Activated T-cell treated with anti-CD3 and anti-CD28 coated beads, Interleukin-2, amount 50 U/mL, for 4 hours (primary cell): ENCODE results near the gene ATP9B. TPM values are rescaled to one million over a fixed set of nuclear protein-coding genes. Genes with fewer than 3 reads are reported as not detected.
"Not testable (repeated sequence)": the region's sequence is repeated elsewhere in the genome, so short reads cannot be mapped to it uniquely, and the experiment has no call there.

Experiments used
- ATAC-seq, 2 donors: fragments of 200-7000 bp; cut with Tn5 transposase; one replicate each; pipeline ENCODE4 v1.10.0; 2021
- DNase-seq: peaks from one replicate; pipeline ENCODE4 v3.0.0-alpha.2; 2020
- H3K27me3 Mint-ChIP-seq: one replicate; pipeline ENCODE4 v1.8.0; 2021; ENCODE audit warnings: low read depth, mixed read lengths
- H3K36me3 Mint-ChIP-seq: one replicate; pipeline ENCODE4 v1.8.0; 2022; ENCODE audit warnings: mixed read lengths; ENCODE audit not compliant: insufficient read depth
- H3K4me1 Mint-ChIP-seq: one replicate; pipeline ENCODE4 v1.8.0; 2021; ENCODE audit warnings: low read depth, mixed read lengths
- H3K4me3 Mint-ChIP-seq: one replicate; pipeline ENCODE4 v1.8.0; 2021; ENCODE audit warnings: mild to moderate bottlenecking, moderate library complexity, mixed read lengths
- H3K9me3 Mint-ChIP-seq: one replicate; pipeline ENCODE4 v1.8.0; 2021; ENCODE audit warnings: mixed read lengths
- total RNA-seq, 3 donors: library from RNA; stranded (reverse); gene quantifications; one replicate each; pipeline ENCODE4 v1.2.1, GENCODE V29; 2021

The ATP9B gene
- total RNA-seq, 3 donors from 2014 or later, result 16.3 to 21.6 (median 20.2) TPM

DNA sequence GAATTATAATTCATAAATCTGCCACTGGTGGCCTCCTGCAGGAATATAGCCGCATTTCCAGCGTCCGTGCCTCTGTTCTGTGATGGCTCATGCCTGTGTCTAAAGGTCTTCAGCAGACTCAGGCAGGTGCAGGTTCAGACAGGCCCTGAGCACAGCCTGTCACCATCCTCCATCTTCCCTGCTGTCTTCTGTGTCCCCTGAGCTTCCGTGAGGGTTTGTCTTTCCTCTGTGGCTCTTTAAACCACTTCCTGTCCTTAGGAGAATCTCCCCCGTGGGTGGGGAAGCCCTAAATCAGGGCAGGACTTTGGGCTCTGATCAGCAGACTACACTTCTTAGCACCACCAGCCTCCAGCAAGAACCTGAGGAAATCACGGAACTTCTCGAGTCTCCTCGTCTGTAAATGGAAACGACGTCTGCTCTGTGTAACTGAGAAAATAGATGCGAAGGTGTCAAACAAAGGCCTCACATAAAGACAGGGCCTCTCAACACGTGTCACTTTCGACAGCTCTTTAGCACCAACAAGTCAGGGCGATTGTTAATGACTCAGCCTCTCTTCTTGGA lies 302.4 kb downstream of the ATP9B start:
- no peak for DNase-seq
- H3K4me1 Mint-ChIP-seq, result peaks cover 35% of the 10 kb centered on the region
- H3K4me3 Mint-ChIP-seq, result no peak overlapping the region
- peak; percentile 38 to 40 for ATAC-seq
- peaks cover 6% of the 10 kb centered on the region for H3K36me3 Mint-ChIP-seq
- H3K9me3 Mint-ChIP-seq, result no peaks in the 10 kb centered on the region
- no peaks in the 10 kb centered on the region for H3K27me3 Mint-ChIP-seq

DNA sequence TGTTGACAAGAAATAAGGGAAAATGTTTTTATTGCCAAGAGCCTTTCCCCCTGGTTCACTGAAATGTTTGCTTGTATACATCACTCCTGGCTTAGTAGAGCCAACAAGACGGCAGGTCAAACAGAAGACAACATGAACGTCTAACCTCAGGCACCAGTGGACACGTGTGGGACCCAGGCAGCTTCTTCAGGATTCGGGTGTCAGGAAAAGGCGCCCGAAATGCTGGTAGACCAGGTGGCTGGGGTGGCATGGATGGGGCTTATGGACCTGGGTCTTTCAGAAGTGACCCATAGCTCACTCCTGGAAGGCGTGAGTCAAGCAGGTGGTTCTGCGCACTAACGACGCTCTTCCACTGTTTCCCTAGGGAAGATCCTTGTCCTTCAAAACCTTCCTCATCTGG lies 303.3 kb downstream of the ATP9B start:
- no peak overlapping the region for H3K4me3 Mint-ChIP-seq
- no peaks in the 10 kb centered on the region for H3K27me3 Mint-ChIP-seq
- peaks cover 33% of the 10 kb centered on the region for H3K4me1 Mint-ChIP-seq
- H3K36me3 Mint-ChIP-seq, result peaks cover 6% of the 10 kb centered on the region
- ATAC-seq, result no peak
- no peak for DNase-seq
- H3K9me3 Mint-ChIP-seq, result no peaks in the 10 kb centered on the region

DNA sequence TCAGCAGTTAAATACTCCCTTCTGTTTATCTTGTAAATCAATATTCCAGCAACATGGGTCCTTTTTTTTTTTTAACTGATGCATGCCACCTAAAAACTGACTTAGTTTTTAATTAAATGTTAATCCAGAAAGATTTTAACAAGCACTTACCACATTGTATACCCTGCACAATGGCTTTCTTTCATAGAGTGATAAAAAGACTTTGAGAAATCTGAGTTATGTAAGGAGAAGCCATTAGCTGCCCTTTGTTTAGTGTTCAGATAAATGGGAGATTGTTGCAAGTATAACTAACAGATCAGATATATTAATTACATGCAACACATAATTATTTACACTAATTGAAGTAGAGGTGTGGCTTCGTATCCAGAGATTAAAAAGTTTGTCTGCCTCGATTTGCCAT lies 303.8 kb downstream of the ATP9B start:
- ATAC-seq (no peak), DNase-seq (no peak)
- Mint-ChIP-seq H3K36me3 (peaks cover 6% of the 10 kb centered on the region), H3K27me3 (no peaks in the 10 kb centered on the region), H3K9me3 (no peaks in the 10 kb centered on the region), H3K4me1 (peaks cover 28% of the 10 kb centered on the region), H3K4me3 (no peak overlapping the region)

- peaks cover 9% of the 10 kb centered on the region for H3K36me3 Mint-ChIP-seq
- peaks cover 21% of the 10 kb centered on the region for H3K4me1 Mint-ChIP-seq
- DNase-seq (no peak), ATAC-seq (no peak)
- H3K27me3 Mint-ChIP-seq, result no peaks in the 10 kb centered on the region
- no peaks in the 10 kb centered on the region for H3K9me3 Mint-ChIP-seq
- H3K4me3 Mint-ChIP-seq, result no peak overlapping the region
Observed at GRCh38 chr18:79373736-79374135, 304.5 kb downstream of the ATP9B start.

DNA sequence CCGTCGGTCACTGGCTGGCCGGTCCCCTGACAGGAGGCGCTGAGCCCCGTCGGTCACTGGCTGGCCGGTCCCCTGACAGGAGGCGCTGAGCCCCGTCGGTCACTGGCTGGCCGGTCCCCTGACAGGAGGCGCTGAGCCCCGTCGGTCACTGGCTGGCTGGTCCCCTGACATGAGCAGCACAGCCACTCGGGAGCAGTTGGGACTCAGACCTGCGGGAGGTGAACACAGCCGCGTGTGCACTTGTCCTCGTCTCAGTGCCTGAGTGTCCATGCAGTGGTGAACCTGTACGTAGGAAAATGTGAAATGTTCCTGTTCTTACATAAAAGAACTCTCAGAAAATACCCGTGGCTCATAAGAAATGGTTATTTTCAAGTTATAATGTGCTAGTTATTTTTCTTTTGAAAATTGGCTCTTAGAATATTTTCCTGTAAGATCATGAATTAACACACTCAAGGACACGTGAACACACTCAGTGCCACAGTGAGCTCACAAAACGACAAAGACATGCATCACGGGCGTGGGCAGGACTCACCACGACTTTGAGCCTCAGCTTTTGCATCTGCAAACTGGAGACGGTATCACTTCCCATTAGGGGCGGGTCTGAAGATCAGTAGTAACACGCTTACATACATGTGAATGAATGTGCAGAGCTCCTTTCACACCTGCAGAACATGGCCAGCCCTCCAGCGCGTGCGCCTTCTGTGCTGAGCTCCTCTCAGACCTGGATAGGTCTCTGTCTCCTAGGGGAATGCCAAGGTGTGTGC lies 305.4 kb downstream of the ATP9B start:
- no peaks in the 10 kb centered on the region for H3K27me3 Mint-ChIP-seq
- no peak for DNase-seq
- H3K36me3 Mint-ChIP-seq, result peaks cover 11% of the 10 kb centered on the region
- H3K9me3 Mint-ChIP-seq, result no peaks in the 10 kb centered on the region
- peaks cover 26% of the 10 kb centered on the region for H3K4me1 Mint-ChIP-seq
- ATAC-seq, result no peak
- no peak overlapping the region for H3K4me3 Mint-ChIP-seq

DNA sequence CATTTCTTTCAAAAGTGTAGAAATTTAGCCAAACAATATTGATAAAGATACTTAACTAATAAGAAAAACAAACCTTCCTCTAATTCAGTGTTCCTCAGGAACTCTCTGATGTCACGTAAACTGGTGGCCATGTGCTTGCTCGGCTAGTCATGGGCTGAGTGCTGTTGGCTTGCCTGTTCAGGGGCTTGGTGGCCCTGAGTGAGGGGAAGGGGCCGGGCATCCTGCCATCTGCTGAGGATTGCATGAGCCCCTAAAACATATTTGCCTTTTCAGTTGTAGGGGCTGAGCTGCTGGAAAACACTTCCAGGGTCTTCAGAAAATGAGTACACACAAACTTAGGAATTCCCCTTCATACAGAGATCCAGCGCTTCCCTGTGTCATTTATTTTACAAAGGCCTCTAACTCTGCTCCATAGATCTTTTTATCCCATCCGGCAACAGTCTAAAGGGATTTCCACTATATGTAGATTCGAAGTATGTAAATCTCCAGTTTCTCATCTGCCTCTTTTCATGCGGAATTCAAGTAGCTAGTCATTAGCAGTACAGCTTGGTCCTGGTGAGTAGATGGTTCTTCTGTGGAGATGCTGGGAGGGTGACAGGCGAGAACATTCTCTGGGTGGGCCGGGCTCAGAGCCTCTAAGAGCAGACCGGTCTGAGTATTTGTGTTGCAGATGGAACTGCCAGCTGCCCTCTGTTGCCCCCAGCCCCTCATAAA lies 306.4 kb downstream of the ATP9B start:
- no peak overlapping the region for H3K4me3 Mint-ChIP-seq
- ATAC-seq, result no peak
- H3K4me1 Mint-ChIP-seq, result peaks cover 20% of the 10 kb centered on the region
- H3K36me3 Mint-ChIP-seq, result peaks cover 11% of the 10 kb centered on the region
- no peaks in the 10 kb centered on the region for H3K9me3 Mint-ChIP-seq
- no peak for DNase-seq
- no peaks in the 10 kb centered on the region for H3K27me3 Mint-ChIP-seq

GRCh38 chr18:79376661-79377060 lies 307.5 kb downstream of the ATP9B start:
- not testable (repeated sequence) for DNase-seq, H3K27me3 Mint-ChIP-seq, H3K4me3 Mint-ChIP-seq, H3K9me3 Mint-ChIP-seq, ATAC-seq
- Mint-ChIP-seq H3K4me1 (peaks cover 10% of the 10 kb centered on the region), H3K36me3 (peaks cover 11% of the 10 kb centered on the region)

- H3K36me3 Mint-ChIP-seq, result peaks cover 9% of the 10 kb centered on the region
- H3K4me1 Mint-ChIP-seq, result peaks cover 8% of the 10 kb centered on the region
- H3K9me3 Mint-ChIP-seq, result no peaks in the 10 kb centered on the region
- DNase-seq (no peak), ATAC-seq (no peak)
- no peak overlapping the region for H3K4me3 Mint-ChIP-seq
- no peaks in the 10 kb centered on the region for H3K27me3 Mint-ChIP-seq
Observed at GRCh38 chr18:79377187-79377891, 308.1 kb downstream of the ATP9B start.

- H3K36me3 Mint-ChIP-seq, result peaks cover 8% of the 10 kb centered on the region
- peaks cover 8% of the 10 kb centered on the region for H3K4me1 Mint-ChIP-seq
- H3K9me3 Mint-ChIP-seq, result no peaks in the 10 kb centered on the region
- H3K27me3 Mint-ChIP-seq, result no peaks in the 10 kb centered on the region
- ATAC-seq, result peak; percentile 84 to 91
- H3K4me3 Mint-ChIP-seq, result no peak overlapping the region
- DNase-seq, result peak; percentile 84
Observed at GRCh38 chr18:79378536-79379250, 309.5 kb downstream of the ATP9B start.

- no peaks in the 10 kb centered on the region for H3K27me3 Mint-ChIP-seq
- peaks cover 8% of the 10 kb centered on the region for H3K4me1 Mint-ChIP-seq
- ATAC-seq, result no peak
- no peak overlapping the region for H3K4me3 Mint-ChIP-seq
- no peak for DNase-seq
- peaks cover 8% of the 10 kb centered on the region for H3K36me3 Mint-ChIP-seq
- H3K9me3 Mint-ChIP-seq, result no peaks in the 10 kb centered on the region
Observed at GRCh38 chr18:79379251-79379905, 310.2 kb downstream of the ATP9B start.

- Mint-ChIP-seq H3K36me3 (peaks cover 6% of the 10 kb centered on the region), H3K4me3 (no peak overlapping the region), H3K4me1 (peaks cover 8% of the 10 kb centered on the region), H3K27me3 (no peaks in the 10 kb centered on the region), H3K9me3 (no peaks in the 10 kb centered on the region)
- ATAC-seq, result no peak
- DNase-seq, result no peak
Observed at GRCh38 chr18:79379931-79380815, 311.0 kb downstream of the ATP9B start.

DNA sequence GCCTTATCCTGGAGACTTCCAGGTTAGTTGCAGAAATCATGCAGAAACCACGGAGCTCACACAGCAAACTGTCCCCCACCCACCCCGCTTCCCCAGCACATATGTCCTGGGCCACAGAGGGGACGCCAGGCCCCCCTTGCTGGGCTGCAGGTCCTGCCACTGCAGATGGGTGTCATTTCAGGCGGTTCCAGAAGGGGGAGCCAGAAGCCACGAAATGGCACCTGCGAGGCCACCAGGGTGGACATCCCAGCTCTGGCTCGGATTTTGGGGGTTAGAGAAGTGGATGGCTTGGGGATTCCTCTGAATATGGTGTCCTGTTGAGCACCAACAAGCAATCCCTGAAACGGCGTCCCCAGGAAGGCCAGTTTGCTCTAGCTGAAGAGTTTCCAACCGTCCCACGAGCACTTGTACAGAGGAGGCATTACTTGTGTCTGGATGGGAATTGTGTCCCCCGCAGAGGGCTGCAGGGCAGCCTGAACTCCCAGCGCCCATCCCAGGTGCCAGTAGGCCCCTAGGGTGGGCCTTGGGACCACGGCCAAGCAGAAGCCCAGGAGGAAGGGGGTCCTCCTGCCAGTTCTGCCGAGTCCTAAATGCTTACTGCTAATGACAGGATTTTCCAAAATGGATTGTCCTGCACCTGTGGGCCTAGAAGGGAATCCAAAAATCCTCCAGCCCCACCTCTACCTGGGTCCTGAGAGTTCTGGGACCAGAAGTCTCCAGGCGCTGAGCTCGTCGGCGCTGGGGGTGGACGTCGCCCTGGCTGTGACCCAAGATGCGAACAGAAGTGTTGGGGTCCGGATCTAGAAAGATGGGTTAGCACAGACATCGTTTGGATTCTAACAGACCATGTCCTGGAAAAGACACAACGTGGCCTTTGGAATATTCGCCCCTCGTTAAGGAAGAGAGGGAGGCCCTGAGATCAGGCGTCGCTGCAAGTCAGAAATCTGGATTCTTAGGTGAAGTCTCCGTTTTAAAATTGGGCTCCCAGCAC lies 311.9 kb downstream of the ATP9B start:
- Mint-ChIP-seq H3K9me3 (no peaks in the 10 kb centered on the region), H3K27me3 (no peaks in the 10 kb centered on the region), H3K36me3 (peaks cover 5% of the 10 kb centered on the region), H3K4me1 (peaks cover 8% of the 10 kb centered on the region), H3K4me3 (no peak overlapping the region)
- peak; percentile 48 to 49 for ATAC-seq
- DNase-seq, result peak; percentile 75
